Kasumi-1 (cell line): Measurements from ENCODE around the gene OSCP1.

ENCODE experiments used
- DNase-seq, 2 experiments: peaks; one replicate each; lab custom pipeline; 2025; lab: John Stamatoyannopoulos, UW

OSCP1 gene

GRCh38 chr1:36447450-36447849 lies 2.8 kb downstream of the OSCP1 start:
- no peak for DNase-seq

- DNase-seq = peak in 1 of 2 experiments; percentile 44
Measured at GRCh38 chr1:36446746-36447145, 3.5 kb downstream of the OSCP1 start.

GRCh38 chr1:36446271-36446670 lies 4.0 kb downstream of the OSCP1 start:
- DNase-seq = peak; percentile 83 to 91

GRCh38 chr1:36443297-36443696 lies 7.0 kb downstream of the OSCP1 start:
- DNase-seq = no peak

- DNase-seq = no peak
Measured at GRCh38 chr1:36442337-36442736, 7.9 kb downstream of the OSCP1 start.

GRCh38 chr1:36440646-36441045 lies 9.6 kb downstream of the OSCP1 start:
- DNase-seq = no peak

GRCh38 chr1:36440044-36440443 lies 10.2 kb downstream of the OSCP1 start:
- no peak for DNase-seq

GRCh38 chr1:36438715-36439114 lies 11.5 kb downstream of the OSCP1 start:
- DNase-seq = no peak

- DNase-seq = no peak
Measured at GRCh38 chr1:36436821-36437220, 13.4 kb downstream of the OSCP1 start.

GRCh38 chr1:36433102-36433501 lies 17.1 kb downstream of the OSCP1 start:
- DNase-seq = no peak

- no peak for DNase-seq
Measured at GRCh38 chr1:36432616-36433015, 17.6 kb downstream of the OSCP1 start.

GRCh38 chr1:36425791-36426190 lies 24.5 kb downstream of the OSCP1 start:
- no peak for DNase-seq

- no peak for DNase-seq
Measured at GRCh38 chr1:36421649-36422048, 28.6 kb downstream of the OSCP1 start.

- peak; percentile 93 to 96 for DNase-seq
Measured at GRCh38 chr1:36420836-36421317, 29.4 kb downstream of the OSCP1 start.

- no peak for DNase-seq
Measured at GRCh38 chr1:36420409-36420808, 29.8 kb downstream of the OSCP1 start.

GRCh38 chr1:36419569-36419968 lies 30.7 kb downstream of the OSCP1 start:
- no peak for DNase-seq

- no peak for DNase-seq
Measured at GRCh38 chr1:36419140-36419539, 31.1 kb downstream of the OSCP1 start.

GRCh38 chr1:36417931-36418330 lies 32.3 kb downstream of the OSCP1 start:
- DNase-seq = no peak

GRCh38 chr1:36415661-36416326 lies 34.5 kb downstream of the OSCP1 start:
- no peak for DNase-seq

GRCh38 chr1:36414384-36414783 lies 35.9 kb downstream of the OSCP1 start:
- DNase-seq = no peak

GRCh38 chr1:36411674-36412648 lies 38.3 kb downstream of the OSCP1 start:
- DNase-seq = peak; percentile 77 to 78

GRCh38 chr1:36408479-36408878 lies 41.8 kb downstream of the OSCP1 start:
- DNase-seq = no peak

GRCh38 chr1:36406440-36406839 lies 43.8 kb downstream of the OSCP1 start:
- DNase-seq = no peak
